Measurements from ENCODE around the gene CHMP1B.

The CHMP1B gene, protein sequence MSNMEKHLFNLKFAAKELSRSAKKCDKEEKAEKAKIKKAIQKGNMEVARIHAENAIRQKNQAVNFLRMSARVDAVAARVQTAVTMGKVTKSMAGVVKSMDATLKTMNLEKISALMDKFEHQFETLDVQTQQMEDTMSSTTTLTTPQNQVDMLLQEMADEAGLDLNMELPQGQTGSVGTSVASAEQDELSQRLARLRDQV

DNA sequence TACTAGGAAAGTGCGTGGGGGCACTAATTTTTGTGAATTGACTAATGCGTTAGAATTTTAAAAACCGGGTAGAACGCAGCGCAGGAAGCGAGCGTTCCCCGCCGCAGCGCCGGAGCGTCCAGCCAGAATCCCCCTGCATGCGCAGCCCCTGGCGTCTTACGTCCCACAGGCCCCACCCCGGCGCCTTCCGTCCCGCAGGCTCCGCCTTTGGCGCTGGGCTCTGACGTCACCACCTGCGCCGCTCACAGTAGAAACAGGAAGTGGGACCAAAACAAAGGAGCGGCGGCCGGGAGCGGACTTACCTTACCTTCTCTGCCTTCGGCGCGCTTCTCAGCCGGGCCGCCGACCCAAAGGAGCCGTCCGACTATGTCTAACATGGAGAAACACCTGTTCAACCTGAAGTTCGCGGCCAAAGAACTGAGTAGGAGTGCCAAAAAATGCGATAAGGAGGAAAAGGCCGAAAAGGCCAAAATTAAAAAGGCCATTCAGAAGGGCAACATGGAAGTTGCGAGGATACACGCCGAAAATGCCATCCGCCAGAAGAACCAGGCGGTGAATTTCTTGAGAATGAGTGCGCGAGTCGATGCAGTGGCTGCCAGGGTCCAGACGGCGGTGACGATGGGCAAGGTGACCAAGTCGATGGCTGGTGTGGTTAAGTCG is at the start of gene CHMP1B:
Gene CHMP1B, plus strand, starts transcription at position 268 of the 660 bp plus-strand sequence. Its CDS starts 99 bp downstream, at position 367.
- DNase-seq = peak; percentile 55

GRCh38 chr18:11801573-11801972 is 49.6 kb upstream of the CHMP1B start:
- no peak for DNase-seq

DNA sequence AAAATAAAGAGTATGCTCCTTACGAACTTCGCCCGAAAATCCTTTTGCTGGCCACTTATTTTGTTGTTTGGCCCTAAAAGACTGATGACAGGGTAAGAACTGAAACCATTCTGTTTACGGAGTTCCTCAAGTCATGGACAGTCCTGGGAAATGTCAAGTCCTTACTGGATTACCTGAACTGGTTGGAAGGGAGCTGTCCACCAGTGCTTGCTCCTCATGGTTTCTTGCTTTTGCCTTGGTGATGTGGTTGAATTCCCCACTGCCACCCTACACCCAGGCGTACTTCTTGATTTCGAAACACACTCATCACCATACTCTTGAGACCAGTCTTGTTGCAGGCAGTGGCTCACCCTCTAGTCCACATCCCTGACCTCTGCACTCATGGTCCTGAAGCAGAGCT is 49.1 kb upstream of the CHMP1B start:
- no peak for DNase-seq

- no peak for DNase-seq
Observed at GRCh38 chr18:11802586-11802985, 48.6 kb upstream of the CHMP1B start.

GRCh38 chr18:11807233-11807632 is 44.0 kb upstream of the CHMP1B start:
- DNase-seq = no peak

DNA sequence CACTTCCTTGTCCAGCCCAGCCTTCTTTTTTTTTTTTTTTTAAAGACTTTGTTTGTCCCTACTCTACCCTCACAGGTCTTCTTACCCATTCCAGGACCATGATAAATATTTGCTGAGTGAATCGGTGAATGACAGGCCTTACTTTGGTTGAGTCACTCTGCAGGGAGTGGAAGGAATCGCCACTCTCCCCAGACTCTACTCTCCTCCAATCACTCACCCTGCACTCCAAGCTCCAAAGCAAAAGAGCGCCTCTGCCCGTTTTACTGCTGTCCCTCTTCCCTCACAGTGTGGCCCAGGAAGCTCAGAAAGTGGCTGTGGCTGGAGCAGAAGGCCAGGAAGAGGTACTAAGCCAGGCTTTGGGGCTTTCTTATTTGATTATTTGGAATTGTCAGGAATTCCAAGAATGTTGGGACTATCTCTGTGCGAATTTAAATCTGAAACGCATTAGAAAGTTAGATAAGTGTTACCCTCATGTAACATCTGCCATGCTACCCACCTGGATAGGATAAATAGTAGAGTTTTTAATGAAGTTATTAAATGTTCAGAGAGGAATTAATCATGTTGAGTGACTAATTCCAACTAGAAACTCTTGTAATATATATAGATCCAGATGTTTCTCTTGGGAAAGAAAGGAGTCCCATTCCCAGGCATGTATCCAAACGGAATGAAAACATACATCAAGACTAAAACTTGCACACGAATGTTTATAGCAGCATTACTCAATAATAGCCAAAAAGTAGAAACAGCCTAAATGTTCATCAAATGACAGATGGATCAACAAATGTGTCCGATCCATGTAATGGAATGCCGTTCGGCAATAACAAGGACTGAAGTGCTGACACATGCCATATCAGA is 43.0 kb upstream of the CHMP1B start:
- no peak for DNase-seq

- no peak for DNase-seq
Observed at GRCh38 chr18:11809895-11810294, 41.3 kb upstream of the CHMP1B start.

- no peak for DNase-seq
Observed at GRCh38 chr18:11810379-11810778, 40.8 kb upstream of the CHMP1B start.

GRCh38 chr18:11811009-11811408 is 40.2 kb upstream of the CHMP1B start:
- DNase-seq = no peak

DNA sequence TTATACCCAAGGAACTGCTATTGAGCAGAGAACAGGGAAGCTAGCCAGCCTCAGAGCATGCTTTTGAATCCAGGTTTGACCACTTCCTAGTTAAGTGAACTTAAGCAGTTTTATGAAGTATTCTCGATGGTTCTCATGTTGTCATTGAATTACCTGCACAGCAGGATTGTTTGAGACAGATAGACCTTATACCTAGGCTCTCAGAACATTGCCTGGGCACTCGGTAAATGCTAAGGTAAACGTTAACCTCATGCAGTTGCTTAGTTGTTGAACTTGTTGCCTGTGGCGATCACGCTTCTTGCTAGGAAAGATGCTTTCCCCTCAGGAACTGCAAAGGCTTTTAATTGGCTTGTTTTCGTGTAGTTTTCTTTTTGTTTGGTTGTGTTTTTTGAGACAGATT is 34.0 kb upstream of the CHMP1B start:
- DNase-seq = no peak

GRCh38 chr18:11818486-11819203 is 32.6 kb upstream of the CHMP1B start:
- no peak for DNase-seq

DNA sequence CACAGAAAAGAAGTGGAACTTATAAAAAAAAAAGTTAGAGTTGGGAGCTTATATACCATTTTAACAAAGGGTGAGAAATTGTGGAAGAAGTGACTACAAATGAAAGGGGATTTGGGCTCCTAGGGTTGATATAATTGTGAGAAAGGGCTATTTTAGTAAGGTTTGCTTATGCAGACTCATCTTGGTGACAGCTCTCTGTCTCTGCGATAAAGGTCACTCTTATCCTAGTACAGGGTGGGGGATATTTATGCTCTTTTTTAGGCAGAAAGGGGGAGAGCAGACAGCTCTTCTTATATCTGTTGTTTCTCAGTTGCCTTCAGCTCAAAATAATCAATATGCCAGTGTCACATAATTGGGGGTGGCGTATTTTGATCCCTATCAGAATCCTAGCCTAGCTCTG is 31.3 kb upstream of the CHMP1B start:
- DNase-seq = no peak

DNA sequence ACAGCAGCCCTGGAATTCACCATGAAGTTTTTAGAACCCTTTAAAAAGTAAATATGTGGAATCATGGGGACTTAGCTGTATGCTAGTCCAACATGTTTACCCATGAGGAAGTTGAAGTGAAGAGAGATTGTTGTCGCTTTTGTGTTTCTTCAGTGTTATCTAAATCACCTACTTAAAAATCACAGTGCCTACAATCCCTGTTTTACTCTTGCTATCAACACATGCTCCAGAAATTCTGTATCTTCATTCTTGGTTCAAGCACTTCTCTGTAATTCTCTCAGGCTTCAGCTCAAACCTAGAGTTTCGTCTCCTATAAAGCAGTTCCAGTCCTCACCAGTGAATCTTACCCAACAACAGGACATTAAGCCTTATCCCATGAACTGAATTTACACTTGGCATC is 30.5 kb upstream of the CHMP1B start:
- no peak for DNase-seq

GRCh38 chr18:11821208-11821607 is 30.0 kb upstream of the CHMP1B start:
- DNase-seq = no peak

DNA sequence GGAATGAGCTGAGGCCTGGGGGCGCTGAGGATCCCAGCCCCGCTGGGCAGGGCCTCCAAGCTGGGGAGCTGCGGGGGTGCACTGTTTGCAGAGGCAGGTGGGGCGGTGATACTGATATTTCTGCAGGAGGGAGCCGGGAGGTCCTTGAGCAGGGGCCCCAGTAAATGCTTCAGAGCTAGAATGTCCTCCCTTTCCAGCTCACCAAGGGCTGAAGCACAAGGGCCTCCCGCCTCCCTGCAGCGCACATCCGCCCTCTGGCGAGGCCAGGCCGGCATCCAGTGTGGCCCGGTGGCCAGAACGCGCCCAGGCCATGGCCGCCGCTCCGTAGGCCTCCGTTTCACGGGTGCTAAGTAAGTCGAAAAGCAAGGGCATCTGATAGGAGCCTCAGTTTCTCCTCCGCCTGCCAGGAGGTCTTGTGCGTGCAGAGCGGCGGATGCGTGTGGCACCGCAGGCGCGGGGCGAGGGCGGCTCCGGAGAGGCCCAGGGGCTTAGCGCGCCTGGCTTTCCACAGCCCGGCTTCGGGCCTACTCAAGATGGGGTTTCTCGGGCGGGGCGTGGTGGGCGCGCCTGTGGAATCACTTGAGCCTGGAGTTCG is 29.5 kb upstream of the CHMP1B start:
- no peak for DNase-seq

GRCh38 chr18:11823545-11823944 is 27.7 kb upstream of the CHMP1B start:
- no peak for DNase-seq

GRCh38 chr18:11826836-11827235 is 24.4 kb upstream of the CHMP1B start:
- DNase-seq = no peak

DNA sequence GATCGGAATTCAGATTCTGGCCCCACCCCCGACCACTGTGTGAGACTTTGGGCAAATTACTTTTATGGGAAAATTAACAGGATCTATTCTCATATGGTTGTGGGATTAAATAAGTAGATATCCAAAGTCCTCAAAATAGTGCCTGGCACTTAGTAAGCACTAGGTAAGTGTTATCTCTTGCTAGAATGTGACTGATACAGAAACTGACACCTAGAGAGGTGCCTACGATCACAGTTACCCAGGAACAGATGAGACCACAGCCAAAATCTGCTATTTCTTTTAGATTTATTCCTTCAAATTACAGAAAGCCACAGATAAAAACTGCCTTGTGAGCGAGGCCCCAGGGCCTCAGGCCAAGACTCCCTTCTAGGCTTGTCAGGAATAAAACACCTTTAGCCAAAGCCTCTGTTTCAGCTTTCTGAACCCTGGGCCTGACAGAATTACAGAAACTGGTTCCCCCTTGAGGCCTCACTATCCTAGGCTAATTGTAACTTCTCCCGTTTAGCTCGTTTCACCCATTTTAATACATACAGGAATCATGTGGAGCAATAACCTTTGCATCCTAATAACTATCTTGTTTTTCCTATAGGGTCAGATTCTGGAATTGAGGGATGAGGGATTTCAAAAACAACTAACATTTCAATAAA is 22.3 kb upstream of the CHMP1B start:
- DNase-seq = no peak

GRCh38 chr18:11830585-11830984 is 20.6 kb upstream of the CHMP1B start:
- DNase-seq = no peak

GRCh38 chr18:11831921-11832320 is 19.3 kb upstream of the CHMP1B start:
- DNase-seq = no peak

DNA sequence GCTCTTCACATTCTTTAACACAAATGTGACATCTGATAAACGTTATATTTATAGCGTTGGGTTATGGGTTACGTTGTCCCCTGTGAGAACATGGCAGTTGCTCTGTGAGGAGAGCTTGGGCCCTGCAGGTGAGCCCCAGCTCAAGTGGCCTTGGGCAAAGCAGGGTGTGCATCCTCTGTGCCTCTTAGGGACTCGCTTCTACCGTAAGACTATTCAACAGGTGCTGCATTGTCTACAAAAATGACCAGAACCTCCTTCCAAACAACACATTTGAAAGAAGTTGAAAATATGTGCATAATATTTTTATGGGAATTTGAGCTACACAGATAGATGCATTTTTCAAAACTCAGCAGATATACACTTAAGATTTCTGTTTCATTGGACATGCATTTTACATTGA is 16.4 kb upstream of the CHMP1B start:
- no peak for DNase-seq

GRCh38 chr18:11839556-11839955 is 11.7 kb upstream of the CHMP1B start:
- DNase-seq = no peak

All from NCI-H1436 treated with DMSO at 0.1 percent for 48 hours (cell line).